ENCODE data around the gene TCF12.

TCF12 gene

DNA sequence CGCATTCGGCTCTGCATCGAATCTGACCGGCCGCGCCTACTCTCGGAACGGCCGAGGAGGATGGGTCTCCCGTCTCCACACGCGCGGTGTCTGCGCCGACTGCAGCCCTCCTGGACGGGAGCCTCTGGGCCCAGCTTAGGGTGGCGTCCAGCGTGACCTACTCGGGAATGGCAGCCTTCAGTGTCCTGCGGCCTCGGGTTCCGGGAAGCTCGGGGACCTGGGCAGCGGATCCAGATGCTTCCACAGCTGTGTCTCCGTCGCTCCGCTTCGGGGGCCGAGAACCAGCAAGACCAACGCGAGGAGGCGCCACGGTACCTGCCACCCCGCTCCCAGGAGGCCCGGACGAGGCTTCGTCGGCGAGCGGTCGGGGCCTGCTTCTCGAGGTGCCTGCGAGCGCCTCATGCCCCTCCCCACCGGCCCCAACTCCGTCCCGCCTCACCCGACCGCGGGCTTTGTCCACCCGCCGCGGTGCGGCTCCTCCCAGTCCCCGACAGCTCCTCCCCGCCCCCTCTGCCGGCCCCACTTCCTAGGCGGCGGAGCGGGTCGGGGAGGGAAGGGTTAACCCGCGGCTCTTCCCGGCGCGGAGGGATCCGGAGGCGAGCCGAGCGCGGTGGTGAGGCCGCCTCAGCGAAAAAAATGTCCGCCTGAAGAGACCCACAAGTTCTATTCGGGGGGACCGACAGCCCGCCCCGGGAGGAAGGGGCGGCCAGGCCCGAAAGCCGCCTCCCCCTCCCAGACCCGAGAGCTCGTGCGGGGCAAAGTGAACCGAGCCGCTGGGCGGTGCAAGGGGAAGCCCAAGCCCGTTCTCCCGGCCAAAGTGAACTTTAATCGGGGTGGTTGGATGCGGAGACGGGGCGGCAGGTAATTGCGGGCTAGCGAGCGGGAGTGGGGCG lies at the start of gene TCF12:
Gene TCF12, plus strand, starts transcription at position 599 of the 893 bp plus-strand sequence. CDS start 1,270 bp downstream, outside the sequence.
- peak; percentile 89 for DNase-seq (ENCODE audit: low spot score)

DNA sequence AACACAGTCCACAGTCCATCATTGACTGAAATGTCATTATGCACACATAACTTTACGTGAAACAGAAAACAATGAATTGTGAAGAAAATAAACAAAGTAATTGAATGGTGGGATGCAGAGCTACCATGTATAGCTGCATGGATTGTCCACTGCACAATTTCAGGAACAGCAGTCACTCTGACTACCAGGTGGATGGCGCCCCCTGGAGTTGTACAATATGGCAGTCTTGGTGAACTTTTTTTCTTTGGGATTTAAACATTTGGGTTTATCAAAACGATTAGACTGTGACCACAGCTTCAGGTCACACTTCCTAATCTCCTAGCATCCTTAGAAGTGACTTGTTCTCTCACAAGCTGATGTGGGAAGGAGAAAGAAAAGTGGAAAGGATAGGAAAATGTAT lies 48.9 kb upstream of the TCF12 start:
- DNase-seq (ENCODE audit: low spot score) = no peak

DNA sequence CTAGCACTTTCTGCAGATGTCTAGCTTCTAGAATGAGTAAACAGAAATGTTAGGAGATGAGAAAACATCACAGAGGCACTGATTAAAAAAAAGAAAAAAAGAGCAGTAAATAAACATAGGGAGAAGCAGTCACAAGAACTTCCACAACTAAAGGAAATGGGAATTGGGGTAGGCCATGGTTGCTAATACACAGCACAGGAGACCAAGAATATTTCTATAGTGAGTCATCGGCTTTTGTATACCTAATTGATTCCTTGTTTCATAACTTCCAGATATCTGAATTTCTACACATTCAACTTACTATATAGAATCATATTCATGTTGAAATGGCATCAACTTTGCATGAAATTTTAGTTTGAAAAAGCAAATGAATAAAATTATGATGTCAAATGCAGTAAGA lies 47.3 kb upstream of the TCF12 start:
- DNase-seq (ENCODE audit: low spot score) = peak; percentile 14

DNA sequence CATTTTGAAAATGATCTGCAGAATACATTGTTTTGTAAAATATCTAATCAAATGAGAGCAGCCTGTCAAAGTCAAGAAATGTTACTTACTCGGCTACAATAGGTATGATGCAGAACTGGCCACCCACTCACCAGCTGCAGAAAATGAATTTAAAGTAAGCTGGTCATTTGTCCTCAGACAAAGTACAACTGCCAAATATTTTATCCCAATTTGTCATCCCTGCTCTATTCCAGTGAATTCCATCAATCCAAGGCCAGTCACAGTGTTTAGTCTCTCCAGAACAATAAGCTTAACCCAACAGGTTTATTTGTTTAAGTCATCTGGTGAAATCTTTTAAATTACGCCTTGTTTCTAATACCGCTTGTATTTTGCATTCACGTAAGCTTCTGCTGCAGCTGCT lies 46.6 kb upstream of the TCF12 start:
- no peak for DNase-seq (ENCODE audit: low spot score)

DNA sequence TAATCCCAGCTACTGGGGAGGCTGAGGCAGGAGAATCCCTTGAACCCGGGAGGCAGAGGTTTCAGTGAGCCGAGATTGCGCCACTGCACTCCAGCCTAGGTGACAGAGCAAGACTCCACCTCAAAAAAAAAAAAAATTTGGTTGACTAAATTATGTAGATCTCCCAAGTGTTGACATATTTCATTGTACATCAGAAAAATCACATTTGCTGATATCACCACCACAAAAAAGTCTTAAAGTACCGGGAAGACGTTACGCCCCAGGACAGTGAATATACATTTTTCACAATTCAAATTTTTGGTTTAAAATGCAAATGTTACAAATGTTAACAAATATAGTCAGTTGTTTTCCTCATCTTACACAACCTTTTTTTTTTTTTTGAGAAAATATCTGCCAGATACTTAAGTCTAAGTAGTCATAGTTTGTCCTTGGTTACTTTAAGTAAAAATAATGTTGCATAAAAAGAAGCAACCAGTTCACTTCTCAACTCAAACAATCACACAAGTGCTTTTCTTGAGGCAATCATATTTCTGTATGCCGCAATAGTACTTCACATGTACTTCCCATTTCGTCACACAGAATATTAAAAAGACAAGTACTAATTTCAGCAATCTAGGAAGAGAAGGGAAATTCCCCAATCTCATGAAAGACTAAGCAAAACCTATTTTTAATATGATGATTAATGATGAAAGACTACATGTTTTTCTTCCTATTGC lies 41.0 kb upstream of the TCF12 start:
- no peak for DNase-seq (ENCODE audit: low spot score)

DNA sequence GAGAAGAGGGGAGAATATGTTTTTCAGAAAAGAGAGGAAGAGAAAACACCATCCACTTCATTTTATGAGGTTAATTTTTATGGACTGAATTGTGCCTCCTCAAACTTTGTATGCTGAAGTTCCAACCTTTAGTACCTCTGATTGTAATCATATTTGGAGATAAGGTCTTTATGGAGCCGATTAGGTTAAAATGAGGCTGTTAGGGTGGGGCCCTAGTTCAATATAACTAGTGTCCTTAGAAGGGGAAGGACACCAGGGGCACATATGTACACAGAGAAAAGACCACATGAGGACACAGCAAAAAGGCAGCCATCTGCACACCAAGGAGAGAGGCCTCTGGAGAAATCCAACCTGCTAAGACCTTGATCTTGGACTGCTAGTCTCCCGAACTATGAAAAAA lies 38.9 kb upstream of the TCF12 start:
- DNase-seq (ENCODE audit: low spot score) = no peak

DNA sequence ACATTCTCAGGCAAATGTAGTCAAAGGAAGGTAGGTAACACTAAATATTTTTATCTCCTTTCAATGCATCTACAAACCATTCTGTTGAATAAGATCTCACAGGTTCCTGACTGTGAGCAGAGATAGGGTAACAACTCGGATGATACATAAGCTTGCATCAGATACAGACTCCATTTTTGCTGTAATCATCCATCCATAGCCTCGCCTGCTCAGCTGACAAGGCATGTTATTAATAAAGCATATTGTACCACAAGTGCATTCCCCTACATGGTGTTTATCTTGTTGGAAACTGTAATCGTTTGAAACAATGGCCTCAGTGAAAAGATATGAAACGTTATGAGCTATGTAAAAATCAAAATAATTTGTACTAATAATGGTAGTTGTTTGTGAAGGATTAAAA lies 35.4 kb upstream of the TCF12 start:
- DNase-seq (ENCODE audit: low spot score) = no peak

DNA sequence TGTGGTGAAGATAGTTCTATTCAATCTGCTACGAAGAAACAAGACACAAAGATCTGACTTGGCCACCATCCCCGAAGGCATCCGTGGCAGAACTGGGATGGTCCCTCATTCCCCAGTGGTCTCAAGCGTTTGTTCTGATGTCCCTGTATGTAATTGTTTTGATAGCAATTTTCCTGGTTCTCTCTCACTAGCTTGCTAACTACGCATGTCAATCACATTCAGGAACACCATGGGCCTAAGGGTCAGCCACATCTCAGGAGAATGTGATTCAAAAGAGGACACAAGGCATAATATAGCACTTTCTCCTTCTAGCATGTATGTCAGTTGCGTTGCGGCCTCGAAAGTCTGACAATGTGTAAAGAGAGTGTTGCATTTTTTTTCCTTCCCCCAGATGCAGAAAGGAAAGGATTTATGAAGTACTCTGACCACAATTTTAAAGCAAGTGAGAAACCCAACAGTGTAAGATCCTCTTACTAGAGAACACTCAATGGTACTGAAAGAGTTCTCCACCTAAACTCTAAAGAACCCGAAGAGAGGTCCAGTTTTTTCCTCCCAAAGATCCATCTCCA lies 32.0 kb upstream of the TCF12 start:
- no peak for DNase-seq (ENCODE audit: low spot score)

DNA sequence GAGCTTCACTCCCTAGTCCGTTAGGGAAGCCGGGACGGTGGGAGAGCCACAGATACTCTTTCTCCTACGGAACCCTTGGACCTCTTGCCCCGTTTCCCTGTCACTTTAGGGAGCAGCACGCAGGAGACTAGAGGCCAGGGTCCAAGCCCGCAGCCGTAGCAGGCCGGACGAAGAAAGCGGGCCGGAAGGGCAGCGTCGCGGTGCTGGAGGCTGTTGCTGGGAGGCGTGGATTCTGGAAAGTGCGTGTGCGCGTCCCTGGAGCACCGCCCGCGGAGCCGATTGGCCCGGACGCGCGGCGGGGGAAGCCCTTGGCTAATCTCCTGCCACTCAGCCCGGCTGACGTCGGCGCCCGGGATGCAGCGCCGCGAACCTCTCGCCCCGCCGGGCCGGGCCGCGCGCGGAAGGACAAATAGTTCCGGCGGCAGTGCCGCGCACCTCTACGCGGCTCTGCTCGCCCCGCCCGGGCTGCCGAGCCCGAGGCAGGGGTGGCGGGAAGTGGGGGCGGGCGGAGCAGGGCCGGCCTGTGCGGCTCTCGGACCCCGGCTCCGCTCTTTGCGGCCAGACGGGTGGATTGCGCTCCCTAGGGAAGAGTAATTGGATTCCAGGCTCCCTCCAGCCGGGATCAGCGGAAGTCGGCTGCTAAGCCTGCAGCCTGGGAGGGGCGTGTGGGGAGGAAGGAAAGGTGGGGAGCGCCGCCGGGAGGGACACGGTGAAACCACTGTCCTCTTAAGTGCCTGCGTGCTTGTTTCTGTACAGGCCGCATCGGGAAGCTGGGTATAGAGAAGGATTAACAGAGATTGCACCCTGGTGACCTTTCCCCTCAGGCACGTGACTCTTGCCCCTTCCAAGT lies 31.3 kb upstream of the TCF12 start:
- DNase-seq (ENCODE audit: low spot score) = peak; percentile 91

DNA sequence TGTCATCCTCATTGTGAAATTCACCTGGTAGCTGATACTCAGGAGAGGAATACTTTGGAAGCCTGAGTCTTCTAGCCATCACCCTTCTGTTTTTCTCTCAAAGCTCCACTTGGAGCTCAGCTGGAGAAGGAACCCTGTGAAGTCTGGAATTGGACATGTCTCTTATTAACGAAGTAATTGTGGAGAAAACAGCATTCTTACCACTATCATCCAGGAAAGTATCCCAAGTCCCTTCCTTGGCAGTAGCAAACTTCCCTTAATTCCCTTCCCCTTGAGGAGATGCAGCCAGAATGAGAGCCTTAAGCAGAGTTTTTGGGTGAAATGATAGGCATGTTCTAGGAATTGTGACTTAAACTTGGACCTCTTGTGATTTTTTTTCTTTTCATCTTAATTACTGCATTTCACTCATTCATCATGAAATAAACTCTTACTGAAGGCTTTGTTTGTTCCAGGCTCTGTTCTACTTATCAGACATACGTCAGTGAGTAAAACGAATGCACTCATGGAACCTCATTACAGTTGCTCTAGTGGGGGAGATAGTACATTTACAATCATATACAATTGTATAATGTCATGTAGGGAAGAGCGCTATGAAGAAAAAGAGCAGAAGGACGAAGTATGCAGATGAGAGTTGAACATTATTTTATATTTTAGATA lies 30.5 kb upstream of the TCF12 start:
- no peak for DNase-seq (ENCODE audit: low spot score)

DNA sequence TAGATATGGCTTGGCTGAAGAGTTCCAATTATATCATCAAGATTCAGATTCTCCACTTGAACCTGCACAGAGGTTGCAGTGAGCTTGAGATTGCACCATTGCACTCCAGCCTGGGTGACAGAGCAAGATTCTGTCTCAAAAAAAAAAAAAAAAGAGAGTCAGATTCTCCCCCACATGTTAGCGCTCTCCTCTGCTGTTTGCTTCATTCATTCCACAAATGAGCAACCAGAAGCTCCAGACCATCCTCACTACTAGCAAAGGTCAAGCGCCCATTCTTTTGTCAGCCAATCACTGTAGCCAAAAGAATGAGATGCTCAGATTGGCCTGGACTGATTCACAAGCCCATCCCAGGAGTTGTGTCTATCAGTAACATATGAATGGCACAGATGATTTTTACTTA lies 28.4 kb upstream of the TCF12 start:
- DNase-seq (ENCODE audit: low spot score) = no peak

DNA sequence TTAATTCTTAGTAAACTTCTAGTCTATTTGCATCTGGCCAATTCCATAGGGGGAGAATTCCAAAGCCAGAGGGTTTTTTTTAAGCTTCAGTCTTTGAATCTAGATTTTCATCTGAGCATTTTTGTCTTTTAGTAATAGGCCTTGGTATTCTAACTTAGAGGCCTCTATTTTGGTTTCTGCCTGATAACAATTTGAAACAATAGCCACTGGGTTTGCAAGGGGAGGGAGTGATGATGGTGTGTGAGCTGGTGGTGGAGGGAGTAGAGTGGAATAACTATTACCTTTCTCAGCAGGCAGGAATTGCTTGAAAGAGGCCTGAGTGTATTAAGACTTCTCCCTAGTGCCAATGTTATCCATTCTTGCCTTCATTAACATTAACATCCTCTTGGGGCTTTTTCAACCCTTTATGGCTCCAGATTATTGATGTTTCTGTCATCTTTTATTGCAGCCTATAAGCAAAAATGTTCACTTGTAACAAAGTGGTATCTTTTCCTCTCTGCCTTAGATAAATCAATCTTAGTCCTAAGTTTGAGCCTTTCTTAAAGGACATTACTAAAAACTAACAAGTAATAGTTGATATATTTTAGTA lies 26.5 kb upstream of the TCF12 start:
- no peak for DNase-seq (ENCODE audit: low spot score)

DNA sequence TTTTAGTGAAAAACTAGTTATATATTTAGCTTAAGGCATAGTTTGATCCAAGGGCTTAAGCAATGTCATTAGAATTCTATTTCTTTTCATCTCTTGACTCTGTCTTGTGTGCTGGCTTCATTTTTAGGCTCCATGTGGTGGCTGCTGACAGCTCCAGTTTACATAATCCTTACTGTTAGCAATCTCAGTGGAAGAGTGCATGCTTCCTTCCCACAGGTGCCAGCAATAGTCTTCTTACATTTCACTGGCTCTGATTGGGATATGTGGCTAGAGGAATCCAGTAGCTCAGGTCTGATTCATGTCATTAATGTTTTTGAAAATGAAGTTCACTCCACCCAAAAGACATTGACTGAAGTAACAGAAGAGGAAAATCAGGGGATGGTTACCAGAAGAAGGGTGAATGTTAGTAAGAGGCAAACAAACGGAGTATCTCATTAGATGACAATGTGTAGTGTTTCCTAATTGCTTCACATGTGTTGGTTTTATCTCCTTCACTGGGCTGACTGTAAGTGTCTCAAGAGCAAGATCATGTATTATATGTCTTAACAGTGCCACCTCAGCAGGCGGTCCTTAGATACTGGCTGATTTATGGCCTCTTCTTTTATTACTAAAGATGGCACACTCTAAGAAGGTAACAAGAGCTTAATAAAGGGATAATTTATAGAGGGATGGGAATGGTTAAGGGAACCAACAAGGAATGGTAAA lies 25.6 kb upstream of the TCF12 start:
- no peak for DNase-seq (ENCODE audit: low spot score)

DNA sequence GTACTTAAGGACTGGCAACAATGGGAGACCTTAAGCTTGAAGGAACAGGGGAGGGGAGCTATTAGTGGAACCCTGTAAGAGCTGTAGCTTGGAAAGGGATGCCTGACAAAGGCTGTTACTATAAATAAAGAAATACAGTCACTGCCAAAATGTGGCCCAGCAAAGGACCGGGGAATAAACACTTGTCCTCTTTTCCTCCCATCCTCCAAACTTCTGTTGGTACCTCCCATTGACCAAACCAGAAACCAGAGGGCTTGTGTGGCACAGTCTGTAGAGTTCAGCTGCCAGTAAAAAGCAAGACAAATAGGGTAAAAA lies 25.1 kb upstream of the TCF12 start:
- no peak for DNase-seq (ENCODE audit: low spot score)

DNA sequence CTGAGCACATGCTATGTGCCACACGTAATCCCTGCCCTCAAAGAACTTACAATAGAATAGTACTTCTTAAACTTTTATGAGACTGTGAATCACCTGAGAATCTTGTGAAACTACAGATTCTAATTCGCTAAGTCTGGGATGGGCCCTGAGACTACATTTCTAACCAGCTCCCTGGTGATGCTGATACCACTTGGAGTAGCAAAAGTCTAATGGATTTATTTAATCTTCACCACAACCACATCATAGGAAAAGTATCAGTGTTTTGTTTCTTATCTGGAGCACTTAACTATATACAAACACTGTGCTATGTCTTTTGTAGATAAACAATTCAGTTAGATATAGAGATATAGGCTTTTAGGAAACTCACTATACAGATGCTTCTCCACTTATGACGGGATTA lies 23.8 kb upstream of the TCF12 start:
- no peak for DNase-seq (ENCODE audit: low spot score)

DNA sequence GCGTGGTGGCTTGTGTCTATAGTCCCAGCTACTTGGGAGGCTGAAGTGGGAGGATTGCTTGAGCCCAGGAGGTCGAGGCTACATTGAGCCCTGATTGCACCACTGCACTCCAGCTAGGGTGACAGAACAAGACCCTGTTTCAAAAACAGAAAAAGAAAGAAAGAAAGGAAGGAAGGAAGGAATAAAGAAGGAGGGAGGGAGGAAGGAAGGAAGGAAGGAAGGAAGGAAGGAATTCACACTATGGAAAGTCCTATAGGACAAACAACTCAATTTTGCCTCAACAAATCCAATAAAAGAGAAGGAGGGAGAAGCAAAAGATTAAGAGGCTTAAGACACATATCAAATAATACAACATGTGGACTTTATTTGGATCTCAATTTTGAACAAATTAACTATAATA lies 16.5 kb upstream of the TCF12 start:
- DNase-seq (ENCODE audit: low spot score) = no peak

DNA sequence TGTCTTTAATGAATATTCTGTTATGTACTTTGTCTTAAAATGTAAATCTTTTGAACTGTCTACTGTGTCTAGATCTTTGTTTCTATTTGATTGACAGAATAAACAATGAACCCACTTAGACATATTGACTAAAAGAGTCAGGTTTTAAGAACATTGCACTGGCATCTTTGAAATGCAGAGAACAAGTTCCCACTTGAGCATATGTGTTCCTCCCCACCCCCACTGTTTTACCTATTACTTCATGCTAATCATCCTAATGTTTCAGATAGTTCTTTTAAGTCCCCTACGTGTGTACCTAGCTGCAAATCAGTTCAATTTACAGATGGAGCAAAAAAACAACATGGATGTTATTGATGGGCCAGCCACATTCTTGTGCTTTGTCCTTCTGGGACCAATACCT lies 11.7 kb upstream of the TCF12 start:
- DNase-seq (ENCODE audit: low spot score) = no peak

DNA sequence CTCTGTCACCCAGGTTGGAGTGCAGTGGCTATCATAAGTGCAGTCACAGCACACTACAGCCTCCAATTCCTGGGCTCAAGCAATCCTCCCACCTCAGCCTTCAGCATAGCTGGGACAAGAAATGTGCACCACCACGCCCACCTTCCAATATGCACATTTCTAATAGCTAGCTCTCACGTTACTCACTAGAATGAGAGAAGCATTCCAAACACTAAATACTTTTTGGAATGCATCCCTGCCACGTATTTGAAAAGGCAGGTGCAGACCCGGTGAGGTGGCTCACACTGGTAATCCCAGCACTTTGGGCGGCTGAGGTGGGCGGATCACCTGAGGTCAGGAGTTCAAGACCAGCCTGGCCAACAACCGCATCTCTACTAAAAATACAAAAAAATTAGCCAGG lies 7.6 kb upstream of the TCF12 start:
- DNase-seq (ENCODE audit: low spot score) = no peak

DNA sequence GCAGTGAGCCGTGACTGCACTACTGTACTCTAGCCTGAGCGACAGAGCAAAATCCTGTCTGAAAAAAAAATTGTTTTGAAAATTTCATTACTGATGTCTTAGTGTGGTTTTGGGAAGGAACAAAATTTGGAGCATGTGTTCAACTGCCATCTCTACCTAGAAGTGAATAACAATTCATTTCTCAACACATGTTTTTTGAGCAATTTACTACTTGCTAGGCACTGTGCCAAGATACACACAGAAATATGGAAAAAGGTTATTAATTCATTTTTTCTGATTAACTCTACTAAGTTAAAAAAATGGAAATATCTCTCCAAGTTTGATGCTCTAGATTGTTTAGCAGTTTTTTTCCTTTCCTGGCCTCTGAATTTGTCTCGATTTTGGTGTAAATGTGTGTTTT lies 5.2 kb upstream of the TCF12 start:
- no peak for DNase-seq (ENCODE audit: low spot score)

DNA sequence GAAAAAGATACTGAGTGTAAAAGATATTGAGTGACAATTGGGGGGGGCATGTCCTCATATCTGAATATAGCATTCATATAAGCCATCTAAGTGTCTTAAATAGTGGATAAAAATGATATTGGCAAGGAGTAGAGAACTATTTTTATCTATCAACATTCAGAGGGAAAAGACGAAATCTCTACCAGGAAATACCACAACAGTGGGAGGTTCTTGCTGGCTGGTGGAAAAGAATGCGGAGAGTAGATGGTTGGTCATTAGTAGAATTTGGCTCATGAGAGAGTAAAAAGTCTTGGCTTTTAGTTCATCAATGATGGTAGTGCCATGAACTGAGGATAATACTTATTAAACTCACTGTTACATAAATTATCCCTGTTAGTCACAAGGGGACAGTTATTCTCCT lies 4.8 kb upstream of the TCF12 start:
- DNase-seq (ENCODE audit: low spot score) = peak; percentile 61

DNA sequence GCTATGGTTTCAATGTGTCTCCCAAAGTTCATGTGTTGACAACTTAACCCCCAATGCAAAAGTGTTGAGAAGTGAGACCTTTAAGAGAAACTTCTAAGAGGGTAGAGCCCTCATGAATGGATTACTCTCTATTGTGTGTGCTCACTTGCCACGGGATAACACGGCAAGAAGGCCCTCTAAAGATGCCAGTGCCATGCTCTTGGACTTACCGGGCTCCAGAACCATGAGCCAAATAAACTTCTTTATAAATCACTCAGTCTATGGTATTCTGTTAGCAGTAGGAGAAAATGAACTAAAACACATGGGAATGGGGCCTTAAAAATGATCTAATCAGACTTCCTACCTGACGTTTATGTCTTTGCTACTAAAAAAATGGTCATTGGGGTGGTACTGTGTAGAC lies 2.6 kb upstream of the TCF12 start:
- DNase-seq (ENCODE audit: low spot score) = no peak
